ENCODE results near the gene HOXC9.

DNA sequence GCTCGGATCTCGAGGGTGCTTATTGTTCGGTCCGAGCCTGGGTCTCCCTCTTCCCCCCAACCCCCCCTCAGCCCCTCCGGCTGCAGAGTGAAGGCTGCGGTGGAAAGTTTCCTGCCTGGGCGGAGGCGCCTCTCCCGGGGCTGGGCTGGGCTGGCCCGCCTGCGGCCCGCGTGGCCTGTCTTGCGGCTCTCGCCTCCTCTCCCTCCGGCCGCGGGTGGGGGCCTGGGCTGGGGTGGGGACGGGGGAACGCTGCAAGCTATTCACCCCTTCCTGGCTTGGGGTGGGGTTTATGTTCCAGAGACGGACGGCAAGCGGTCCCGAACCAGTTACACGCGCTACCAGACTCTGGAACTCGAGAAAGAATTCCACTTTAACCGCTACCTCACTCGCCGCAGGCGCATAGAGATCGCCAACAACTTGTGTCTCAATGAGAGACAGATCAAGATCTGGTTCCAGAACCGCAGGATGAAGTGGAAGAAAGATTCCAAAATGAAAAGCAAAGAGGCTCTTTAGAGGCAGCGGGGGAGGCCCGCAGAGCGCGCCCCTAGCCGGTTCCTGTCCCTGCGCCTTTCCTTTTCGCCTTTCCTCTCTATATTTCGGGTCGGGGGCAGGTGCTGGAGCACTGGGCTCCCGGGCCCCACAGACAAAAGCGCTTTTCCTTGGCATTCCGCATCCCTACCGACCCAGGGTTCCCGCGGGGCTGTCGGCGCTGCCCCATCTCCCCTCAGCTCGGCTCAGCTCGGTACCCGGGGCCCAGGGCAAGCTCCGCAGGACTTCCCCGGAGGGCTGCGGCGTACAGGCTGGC is 34.2 kb downstream of the HOXC9 start:
- TF ChIP-seq, protein P1, sequence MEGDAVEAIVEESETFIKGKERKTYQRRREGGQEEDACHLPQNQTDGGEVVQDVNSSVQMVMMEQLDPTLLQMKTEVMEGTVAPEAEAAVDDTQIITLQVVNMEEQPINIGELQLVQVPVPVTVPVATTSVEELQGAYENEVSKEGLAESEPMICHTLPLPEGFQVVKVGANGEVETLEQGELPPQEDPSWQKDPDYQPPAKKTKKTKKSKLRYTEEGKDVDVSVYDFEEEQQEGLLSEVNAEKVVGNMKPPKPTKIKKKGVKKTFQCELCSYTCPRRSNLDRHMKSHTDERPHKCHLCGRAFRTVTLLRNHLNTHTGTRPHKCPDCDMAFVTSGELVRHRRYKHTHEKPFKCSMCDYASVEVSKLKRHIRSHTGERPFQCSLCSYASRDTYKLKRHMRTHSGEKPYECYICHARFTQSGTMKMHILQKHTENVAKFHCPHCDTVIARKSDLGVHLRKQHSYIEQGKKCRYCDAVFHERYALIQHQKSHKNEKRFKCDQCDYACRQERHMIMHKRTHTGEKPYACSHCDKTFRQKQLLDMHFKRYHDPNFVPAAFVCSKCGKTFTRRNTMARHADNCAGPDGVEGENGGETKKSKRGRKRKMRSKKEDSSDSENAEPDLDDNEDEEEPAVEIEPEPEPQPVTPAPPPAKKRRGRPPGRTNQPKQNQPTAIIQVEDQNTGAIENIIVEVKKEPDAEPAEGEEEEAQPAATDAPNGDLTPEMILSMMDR (IDR thresholded peaks at IDR 0.05), result no peak
- TF ChIP-seq POLR2A (IDR thresholded peaks at IDR 0.05), result no peak
